HG03469 (cell line): ENCODE data around the gene IRAG1.

Experiments used
- ATAC-seq: cut with Tn5 transposase; IDR thresholded peaks from one replicate; pipeline ENCODE4 v1.9.1; 2021; ENCODE audit warnings: mild to moderate bottlenecking, moderate library complexity, moderate number of reproducible peaks; ENCODE audit not compliant: unreplicated experiment

The IRAG1 gene

DNA sequence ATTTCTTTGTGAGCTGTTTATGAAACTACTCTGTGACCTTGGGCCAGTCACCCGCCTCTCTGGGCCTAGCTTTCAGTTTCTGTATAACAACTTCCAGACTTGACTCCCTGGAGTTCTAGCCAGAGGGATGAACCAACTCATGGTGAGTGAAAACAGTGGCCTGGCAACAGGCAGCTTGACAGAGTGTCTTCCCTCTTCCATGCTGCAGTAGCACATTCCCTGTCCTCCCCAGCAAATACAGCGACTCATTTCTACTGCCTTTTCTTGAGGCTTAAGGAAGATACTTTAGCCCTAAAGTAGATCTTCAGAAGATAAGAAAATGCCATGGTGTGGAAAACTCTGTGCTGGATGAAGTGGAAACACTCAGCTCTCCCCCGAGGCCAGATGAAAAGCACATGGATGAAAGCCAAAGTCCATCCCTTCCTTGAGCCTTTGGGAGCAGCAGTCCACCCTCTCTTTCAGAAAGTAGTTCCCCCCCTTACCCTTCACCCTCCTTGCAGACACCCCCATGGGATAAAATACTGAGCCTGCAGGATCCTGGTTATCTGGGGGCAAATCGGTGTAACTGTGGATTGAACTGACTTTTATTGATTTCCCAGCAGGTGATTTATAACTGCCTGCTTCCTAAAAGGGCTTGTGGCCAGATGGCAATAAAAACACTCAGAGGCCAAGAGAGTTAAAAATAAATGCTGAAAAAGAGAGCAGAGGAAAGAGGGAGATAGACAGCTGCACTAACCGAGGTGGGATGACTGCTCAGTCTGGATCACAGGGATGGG lies 24.1 kb downstream of the IRAG1 start:
- ATAC-seq: no peak

DNA sequence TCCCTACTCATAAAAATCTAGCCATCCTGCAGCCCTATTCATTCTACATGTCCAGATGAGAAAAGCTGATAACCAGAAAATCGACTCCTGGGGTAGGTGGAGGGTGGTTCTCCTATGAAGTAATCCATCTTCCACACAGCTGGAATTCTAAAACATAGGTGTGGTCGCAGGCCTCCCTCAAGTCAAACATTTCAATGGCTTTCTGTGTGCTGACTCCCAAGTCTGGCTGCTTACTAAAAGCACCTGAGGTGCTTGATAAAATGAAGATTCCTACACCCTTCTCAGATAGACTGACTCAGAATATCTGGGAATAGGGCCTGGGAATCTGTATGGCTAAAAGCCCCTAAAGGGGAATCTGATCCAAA lies 26.1 kb downstream of the IRAG1 start:
- ATAC-seq: no peak

GRCh38 chr11:10666556-10667520 lies 26.7 kb downstream of the IRAG1 start:
- no peak for ATAC-seq

GRCh38 chr11:10664496-10664895 lies 29.1 kb downstream of the IRAG1 start:
- no peak for ATAC-seq

GRCh38 chr11:10663990-10664389 lies 29.6 kb downstream of the IRAG1 start:
- ATAC-seq: no peak

DNA sequence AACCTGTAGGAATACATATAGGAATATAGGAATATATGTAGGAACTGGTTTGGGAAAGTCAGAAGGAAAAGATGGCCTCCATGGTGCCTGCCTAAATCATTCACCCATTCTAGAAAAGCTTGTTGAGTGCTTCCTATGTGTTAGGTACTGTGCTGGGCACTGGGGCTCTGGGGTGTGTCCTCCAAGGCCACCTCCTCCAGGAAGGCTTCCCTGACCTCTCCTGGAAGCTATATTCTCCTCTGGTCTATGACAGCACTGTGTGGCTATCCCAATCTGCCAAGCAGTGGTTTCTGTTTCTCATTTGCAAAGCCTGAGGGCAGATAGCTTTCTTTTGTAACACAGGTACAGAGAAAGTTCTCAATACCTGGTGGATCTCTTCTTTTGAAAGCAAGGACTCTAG lies 30.2 kb downstream of the IRAG1 start:
- ATAC-seq: no peak

DNA sequence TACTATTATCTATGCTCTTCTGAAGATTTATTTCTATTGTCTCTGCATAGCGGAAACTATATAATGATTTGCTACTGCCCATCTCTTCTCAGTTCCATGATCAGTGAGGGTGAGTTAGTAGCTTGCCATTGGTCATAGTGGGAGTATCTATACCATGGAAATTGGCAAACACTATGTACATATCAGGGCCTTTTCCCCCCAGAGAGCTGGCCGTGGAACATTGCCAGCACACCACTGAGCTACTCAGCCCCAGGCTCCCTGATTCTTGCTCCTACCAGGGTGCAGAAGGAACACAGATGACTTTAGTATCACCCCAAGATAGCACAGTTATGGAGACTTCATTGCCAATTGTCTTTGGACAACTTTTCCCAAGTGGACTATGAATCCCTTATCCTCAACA lies 33.2 kb downstream of the IRAG1 start:
- no peak for ATAC-seq

DNA sequence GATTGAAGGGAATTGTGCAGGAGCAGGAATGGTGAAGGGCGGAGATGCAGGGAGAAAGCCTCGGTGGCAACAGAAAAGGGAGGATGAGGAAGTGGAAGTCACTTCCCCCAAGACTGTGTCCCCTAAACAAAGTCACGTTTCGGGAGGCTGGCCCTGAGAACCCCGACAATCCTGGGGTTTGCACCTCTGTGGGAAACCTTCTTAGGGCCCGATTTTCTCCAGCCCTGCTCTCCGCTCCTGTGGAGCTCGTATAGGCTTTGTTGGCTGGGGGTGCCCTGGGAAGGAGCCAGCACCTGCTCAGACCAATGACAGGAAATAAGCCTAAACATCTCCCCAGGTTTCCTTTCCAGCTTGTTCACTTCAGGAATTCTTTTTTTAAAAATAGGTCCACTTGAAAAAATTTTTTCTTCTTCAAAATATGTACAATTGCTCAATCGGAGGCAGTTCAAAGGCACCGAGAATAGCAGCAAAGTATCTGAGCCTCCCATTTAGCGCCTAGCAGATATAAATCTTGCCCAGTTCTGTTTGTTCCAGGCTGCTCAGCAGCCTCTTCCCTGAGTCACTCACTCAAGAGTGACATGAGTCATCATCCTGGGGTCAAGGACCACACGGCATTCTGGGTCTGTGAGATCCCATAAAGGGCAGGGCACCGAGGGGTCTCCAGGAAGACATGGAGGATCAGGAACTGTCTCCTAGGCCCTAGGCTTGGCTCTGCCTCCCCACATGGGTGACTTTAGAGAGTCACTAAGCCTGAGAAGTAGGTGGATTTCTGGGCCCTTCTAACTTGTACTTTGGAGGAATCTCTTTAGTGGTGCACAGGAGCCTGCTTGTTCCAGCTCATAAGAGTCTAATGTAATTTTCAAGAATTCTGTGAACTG lies 34.0 kb downstream of the IRAG1 start:
- ATAC-seq: no peak

- ATAC-seq: no peak
These were observed 34.8 kb downstream of the IRAG1 start for GRCh38 chr11:10658621-10659338.

DNA sequence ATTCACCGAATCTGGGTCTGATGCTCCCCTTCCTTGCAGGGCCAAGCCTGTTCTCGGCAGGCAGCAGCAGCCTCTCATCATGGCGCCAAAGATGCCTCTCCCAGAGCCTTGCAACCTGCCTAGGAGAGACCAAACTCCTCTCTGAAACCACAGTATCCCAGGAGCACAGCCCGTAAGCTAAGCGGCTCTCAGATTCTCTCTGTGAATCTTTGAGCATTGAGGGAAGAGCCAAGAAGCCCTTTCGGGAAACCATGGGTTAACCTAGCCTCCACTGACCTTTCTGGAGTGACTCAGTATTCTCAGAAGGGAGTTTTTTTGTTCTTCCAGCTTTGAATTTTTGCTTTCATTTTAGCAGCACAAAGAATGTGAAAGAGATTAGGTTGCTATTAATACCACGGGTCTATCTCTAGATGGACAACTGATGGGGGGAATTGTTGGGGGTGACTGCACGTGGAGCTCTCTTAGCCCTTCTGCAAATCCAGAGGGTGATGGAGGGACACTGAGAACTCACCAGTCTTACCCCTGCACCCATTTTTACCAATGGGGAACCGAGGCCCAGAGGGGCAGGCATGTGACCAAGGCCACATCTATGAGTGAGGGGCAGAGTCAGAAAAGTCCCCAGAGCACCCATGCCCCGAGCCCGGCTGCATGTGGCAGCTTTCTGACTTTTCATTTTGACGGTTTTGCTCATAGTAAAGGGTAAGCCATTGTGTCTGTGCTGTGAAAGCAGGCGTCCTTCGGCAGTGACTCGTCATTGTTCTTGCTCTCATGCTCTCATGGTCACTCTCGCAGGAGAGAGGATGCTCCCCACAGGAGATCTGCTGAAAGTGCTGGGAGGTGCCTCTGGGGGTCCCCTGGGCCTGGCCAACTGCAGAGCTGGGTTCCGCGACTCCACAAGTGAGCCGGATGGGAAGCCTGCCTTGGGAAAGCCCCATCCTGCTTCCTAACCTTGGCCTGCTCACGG lies 36.0 kb downstream of the IRAG1 start:
- ATAC-seq: no peak

GRCh38 chr11:10655943-10656576 lies 37.5 kb downstream of the IRAG1 start:
- no peak for ATAC-seq

DNA sequence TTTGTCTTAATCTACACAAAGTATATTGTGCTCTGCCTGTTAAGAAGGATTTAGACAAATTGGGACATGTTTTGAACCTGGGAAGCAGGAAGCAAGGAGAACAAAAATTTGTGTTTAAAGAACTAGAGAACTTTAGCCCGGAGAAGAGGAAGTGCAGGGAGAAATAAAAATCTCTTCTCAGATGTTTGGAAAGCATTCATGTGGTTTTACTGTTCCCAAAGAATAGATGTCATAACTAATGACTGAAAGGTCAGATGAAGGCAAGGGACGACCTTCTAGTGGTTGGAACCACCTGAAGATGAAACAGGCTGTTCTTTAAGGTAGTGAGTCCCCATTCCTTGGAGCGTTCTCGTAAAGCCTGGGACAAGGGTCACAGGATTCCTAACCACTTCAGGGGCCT lies 38.3 kb downstream of the IRAG1 start:
- no peak for ATAC-seq

DNA sequence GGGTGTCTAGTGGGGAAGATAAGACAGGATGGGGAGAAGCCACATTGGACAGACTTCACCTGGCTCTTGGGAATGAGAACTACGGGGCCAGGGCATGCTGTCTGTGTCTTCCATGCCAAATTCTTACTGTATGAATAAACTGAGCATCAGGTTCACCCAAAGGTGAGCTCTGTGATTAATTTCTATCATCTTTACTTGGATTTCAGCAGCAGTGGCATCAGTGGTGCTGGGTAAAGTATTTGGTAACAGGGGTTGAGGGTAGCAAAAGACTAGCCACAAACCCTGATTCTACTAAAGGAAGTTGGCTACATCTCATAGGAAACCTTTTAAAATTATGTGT lies 38.8 kb downstream of the IRAG1 start:
- ATAC-seq: no peak

DNA sequence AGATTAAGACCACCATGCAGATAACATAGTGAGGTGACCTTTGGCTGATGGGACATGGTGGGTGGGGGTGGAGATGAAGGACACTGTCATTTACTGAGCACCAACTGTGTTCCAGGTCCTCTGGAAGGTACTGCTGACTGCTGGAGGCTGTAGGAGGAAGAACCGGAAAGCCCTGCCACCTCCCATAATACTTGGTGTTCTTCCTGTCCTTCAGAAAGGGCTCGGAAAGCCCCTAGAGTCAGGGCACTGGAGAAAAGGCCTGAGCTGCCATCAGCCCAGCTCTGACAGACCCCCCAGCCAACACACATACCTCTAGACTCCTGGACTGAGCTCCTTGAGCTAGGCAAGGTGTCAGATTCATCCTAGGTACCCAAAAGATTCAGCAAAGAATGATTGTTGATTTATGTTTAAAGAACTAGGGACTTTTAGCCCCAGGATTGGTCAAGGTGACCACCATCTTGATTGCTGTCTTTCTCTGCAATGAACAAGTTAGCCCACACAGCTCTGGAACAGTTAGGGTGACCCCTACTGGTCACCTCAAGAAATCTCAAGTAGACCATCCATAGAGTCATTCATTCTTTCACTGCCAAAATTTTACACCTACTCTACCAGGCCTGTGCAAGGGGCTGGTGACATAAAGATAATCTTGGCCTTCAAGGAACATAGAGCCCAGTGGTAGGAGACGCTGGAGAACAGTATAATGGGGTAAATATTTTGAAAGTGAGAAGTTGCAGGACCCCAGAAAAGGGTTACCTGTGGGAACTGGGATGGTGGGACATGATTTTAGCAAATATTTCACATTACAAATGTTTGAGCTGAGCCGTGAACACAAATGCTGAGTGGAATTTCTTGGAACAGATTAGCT lies 39.4 kb downstream of the IRAG1 start:
- ATAC-seq: no peak

DNA sequence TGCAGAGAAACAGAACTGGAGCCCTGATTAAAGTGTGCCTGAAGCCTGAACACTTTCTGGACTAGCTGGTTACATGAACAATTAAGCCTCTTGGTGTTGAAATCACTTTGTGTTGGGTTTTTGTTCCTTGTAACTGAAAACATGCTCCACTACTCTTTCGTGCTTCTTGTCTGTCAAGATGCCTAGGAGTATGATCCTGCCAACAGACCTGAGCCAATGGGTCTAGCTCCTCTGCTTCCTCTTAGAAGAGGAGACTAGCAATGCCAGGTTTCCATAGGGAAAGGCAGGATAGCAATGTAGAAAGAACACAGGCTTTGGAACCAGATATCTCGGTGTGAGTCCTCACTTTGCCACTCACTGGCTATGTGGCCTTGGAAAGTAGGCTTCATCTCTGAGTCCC lies 40.3 kb downstream of the IRAG1 start:
- ATAC-seq: no peak

GRCh38 chr11:10651656-10652361 lies 41.7 kb downstream of the IRAG1 start:
- ATAC-seq: no peak

- no peak for ATAC-seq
These were observed 42.9 kb downstream of the IRAG1 start for GRCh38 chr11:10650630-10651029.
